ENCODE measurements around the gene EXOC4.
A peak's percentile ranks its signal among the peaks of the same experiment; 100 is the strongest.

The EXOC4 gene

DNA sequence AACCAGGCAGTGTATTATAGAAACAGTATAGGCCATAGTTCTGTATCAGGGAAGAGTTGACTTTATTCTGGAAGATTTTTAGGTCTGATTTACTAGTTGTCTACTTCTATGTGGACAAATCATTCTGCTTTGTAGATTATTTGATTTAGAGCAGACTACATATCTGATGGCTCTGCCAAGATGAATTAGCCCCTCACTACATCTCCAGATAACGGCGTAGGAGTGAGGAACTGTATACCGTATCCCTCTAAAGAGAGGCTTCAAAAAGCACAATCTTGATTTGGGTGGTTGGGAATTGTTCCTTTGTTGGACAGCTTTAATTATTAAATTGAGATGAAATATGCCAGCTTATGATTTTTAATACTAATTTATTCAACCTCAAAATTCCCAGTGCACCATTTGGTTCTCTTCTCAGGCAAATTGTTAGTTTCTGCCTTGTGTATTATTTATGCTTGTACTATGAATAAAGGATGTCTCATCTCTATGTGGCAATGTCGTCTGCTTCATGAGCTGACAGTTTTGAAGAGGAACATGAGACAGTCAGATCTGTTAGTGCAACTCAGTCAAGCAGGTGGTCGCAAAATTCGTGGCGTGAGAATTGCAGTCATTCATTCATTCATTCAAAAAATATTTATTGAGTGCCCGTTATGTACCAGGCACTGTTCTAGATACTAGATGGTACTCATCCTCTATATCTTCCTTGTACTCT lies 422.8 kb downstream of the EXOC4 start:
- peak; percentile 20 for DNase-seq (ENCODE audit: low spot score)

DNA sequence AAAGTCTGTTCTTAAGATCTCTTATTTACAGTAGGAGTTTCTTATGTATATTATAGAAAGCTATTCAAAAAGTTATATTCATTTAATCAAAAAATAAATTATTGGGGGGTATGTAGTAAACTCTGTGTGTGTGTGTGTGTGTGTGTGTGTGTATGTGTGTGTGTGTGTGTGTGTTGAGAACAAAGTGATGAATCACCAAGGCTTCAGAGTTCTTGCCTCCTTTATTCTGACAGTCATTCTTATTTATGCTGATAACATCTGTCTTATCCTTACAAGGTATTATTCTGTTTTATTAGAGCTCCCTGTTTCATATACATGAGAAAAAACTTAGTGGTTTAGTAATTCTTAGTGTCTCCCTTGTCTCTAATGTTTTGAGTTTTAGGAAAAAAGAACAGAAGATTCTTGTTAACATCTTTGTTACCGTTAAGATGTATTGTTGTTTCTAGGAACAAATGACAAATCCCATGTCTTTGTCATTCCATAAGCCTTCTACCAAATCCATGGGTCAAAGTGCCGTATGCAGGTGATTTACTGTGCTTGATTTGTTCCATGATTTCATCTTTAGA lies 424.0 kb downstream of the EXOC4 start:
- peak; percentile 9 for DNase-seq (ENCODE audit: low spot score)

- DNase-seq (ENCODE audit: low spot score): no peak
These were observed 425.4 kb downstream of the EXOC4 start for GRCh38 chr7:133678137-133678814.

DNA sequence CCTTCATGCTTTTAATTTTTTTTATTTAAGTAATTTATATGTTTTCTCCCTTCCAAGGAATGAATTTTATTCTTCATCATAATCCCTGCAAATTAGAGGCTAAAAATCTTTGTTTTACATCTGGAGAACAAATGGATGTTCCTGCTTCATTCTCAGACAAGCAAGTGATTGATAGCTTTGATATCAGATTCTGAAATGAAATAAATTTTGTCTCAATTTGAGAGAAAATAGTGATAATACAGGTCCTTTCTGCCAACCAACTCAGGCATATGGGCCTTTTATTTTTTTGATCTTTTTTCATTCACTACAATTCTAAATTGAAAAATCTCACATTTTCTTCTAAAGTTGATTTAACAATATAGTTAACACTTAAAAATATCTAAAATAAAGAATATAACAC lies 427.1 kb downstream of the EXOC4 start:
- no peak for DNase-seq (ENCODE audit: low spot score)

DNA sequence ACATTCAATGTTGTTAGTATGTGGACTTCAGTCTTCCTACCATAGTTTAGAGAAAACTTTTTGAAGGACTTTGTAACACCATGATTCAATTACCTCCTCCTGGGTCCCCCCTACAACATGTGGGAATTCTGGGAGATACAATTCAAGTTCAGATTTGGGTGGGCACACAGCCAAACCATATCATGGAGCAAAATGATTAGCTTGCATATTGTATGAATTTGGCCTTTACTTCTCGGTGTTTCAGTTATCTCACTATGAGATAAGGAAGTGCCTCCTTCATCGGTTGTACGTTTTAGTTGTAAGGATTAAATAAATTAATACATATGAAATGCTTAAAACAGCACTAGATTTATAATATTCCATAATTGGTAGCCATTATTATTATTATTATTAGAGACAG lies 428.7 kb downstream of the EXOC4 start:
- DNase-seq (ENCODE audit: low spot score): no peak

DNA sequence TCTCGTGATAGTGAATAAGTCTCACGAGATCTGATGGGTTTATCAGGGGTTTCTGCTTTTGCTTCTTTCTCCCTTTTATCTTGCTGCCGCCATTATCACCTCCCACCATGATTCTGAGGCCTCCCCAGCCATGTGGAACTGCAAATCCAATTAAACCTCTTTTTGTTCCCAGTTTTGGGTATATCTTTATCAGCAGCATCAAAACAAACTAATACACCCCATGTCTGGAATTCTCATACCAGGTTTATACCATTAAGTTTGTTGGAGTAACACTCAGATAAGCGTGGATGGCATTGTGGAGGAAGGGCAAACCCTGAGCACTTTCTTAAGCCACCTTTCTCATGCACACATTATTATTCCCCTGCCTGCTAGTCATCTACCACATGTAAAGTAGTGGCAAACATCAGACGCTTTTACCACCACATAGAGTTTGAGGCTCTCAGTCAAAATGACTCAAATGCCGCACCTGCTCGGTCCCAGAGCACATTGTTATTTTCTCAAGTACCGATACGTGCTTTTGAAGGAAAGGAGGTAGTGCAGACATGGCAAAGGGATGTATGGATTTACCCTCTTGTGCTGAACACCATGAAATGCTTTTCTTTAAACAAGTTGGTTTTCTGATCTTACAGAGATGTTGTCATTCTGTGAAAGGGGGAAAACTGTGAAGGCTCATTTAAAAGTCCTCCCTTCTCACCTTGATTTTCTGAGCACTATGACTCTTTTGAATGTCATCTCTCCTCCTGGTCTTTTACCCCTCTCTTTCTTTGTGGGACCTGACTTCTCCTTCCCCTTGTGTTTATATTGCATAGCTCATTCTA lies 429.7 kb downstream of the EXOC4 start:
- DNase-seq (ENCODE audit: low spot score): no peak

DNA sequence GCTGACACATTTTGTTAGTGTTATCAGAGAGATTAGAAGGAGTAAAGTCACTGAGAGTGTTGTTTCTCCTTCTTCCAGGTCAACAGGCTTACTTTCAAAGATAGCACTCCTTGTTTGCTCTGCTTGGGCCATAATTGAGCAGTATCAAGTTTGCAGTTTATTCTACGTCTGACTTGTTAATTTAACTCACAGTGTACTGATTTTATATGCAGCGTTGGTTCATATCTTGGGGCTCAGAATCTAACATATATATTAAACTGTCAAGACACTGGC lies 430.2 kb downstream of the EXOC4 start:
- DNase-seq (ENCODE audit: low spot score): no peak

DNA sequence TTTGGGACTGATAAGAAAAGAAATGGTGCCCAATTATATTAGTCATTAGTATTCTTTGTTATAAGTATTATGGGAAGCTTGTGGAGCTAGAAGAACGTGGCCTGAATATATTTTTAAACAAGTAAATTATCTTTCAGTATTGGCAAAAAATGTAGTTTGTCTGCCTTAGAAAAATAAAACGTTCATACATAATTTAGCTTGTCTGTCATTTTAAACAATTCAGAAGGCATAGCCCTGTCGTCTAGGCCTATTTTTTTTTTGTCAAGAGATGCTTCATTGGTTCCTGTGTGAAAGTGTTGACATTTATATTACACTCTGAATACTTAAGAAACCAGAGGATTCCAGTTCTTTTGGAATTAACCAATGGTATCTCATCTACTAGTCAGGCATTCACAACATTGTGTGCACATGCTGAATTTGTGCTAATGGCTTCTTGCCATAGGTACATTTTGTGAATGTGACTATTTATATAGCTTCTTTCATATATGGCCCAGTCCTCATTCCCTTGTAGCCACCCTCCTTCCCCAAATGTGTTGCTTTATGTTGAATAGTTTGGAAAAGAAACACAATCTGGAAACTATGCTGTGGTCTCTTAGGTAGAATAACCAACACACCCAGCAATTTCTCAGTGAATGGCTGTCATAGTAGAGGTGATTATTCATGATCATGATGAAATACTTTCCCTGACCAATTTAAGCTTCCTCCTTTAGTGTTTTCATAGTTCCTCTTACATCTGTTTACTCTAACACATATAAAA lies 435.8 kb downstream of the EXOC4 start:
- no peak for DNase-seq (ENCODE audit: low spot score)

DNA sequence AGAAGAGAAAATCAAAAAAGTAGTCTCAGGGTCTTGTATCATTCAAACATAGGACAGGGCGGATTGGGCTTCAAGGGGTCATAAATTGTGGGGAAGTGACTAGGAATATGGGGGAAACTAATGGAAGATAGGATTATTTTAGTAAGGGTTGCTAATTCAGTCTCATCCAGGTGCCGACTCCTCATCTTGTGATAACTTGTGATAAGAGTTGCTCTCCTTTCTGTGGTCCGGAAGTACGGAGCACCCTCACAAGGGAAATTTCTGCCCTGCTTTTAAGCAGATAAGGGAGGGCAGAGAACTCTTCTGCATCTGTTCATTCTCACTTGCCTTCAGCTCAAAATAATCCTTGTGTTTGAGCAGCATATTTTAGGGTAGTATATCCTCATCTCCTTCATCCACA lies 437.9 kb downstream of the EXOC4 start:
- no peak for DNase-seq (ENCODE audit: low spot score)

- DNase-seq (ENCODE audit: low spot score): no peak
These were observed 439.1 kb downstream of the EXOC4 start for GRCh38 chr7:133691727-133692610.

DNA sequence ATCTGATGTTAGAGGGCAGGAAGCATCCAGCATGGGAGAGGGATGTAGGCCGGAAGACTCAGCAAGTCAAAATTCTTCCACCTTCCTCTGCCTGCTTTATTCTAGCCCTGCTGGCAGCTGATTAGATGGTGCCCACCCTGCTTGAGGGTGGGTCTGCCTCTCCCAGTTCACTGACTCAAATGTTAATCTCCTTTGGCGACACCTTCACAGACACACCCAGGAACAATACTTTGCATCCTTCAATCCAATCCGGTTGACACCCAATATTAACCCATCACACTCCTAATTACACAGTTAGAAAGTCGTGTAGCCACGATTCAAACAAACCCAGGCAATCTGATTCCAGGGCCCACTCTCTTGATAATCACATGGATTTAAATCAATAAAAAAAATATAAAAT lies 440.4 kb downstream of the EXOC4 start:
- DNase-seq (ENCODE audit: low spot score): no peak

GRCh38 chr7:133696056-133696455 lies 443.2 kb downstream of the EXOC4 start:
- DNase-seq (ENCODE audit: low spot score): no peak

DNA sequence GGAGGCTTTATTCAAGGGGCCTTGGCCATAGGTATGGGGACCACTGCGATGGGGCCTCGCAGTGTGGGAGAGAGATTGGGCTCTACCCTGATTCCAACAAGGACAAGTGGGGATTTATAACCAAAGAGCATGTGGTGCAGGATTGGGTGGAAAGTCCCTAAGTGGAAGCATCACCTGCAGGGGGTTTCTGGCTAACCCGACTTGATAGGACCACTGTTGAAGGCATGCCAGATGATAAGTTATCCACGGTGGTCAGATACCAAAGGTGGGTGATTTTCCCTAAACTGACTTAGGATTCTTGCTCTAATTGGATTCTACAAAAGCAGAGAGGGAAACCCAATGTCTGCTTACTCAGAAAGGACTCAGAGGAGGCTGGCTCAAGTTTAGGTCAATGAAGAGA lies 444.7 kb downstream of the EXOC4 start:
- DNase-seq (ENCODE audit: low spot score): no peak

DNA sequence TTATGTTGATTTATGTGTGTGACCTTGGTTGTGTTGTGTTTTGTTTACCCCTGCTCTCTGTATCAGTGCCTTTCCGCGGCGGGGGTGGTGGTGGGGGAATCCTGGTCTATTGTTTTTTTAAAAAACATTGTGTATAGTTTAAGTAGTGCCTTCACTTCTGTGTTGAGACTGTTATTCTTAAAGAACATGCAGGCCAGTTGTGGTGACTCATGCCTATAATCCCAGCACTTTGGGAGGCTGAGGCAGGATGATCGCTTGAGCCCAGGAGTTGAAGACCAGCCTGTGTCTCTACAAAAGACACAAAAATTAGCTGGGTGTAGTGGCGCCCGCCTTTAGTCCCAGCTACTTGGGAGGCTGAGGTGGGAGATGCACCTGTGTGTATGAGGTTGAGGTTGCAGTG lies 445.2 kb downstream of the EXOC4 start:
- no peak for DNase-seq (ENCODE audit: low spot score)

DNA sequence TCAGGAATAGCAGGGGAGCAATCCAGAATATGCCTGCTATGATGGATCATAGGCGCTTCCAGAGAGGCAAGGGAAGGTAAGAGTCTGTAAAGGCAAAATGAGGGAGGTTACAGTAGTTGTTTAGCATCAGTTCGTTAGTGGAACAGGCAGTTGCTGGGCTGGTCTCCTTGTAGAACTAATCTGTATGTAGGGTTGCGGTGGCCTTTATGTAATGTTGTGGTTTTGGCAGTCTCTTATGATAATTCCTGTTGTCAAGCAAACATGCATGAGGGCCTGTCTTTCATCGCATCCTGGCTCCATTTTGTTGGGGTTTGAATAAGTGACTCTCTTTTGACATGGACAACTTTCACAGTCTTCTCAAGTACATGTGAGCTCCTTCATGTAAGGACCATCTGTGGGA lies 446.5 kb downstream of the EXOC4 start:
- DNase-seq (ENCODE audit: low spot score): no peak

GRCh38 chr7:133702078-133702477 lies 449.2 kb downstream of the EXOC4 start:
- DNase-seq (ENCODE audit: low spot score): no peak

GRCh38 chr7:133702960-133703359 lies 450.1 kb downstream of the EXOC4 start:
- DNase-seq (ENCODE audit: low spot score): no peak

- DNase-seq (ENCODE audit: low spot score): peak; percentile 22
These were observed 450.7 kb downstream of the EXOC4 start for GRCh38 chr7:133703547-133703946.

GRCh38 chr7:133704453-133704852 lies 451.6 kb downstream of the EXOC4 start:
- DNase-seq (ENCODE audit: low spot score): no peak

GRCh38 chr7:133705596-133705995 lies 452.7 kb downstream of the EXOC4 start:
- peak; percentile 97 for DNase-seq (ENCODE audit: low spot score)

GRCh38 chr7:133706016-133706415 lies 453.1 kb downstream of the EXOC4 start:
- no peak for DNase-seq (ENCODE audit: low spot score)

All from RKO (cell line).